Stimulated activated naive CD8-positive, alpha-beta T cell treated with anti-CD3 and anti-CD28 coated beads, Interleukin-15, Interleukin-2, amounts not matched to agents 100 U/mL and 50 U/mL, for 24 hours (primary cell): Measurements from ENCODE around the gene KRTAP4-16.
"Not testable (repeated sequence)": the region's sequence is repeated elsewhere in the genome, so short reads cannot be mapped to it uniquely, and the experiment has no call there.

Experiments
- ATAC-seq: fragments of 150-1000 bp; cut with Tn5 transposase; one replicate; pipeline ENCODE4 v1.10.0; 2021
- DNase-seq: peaks from one replicate; pipeline ENCODE4 v3.0.0; 2021

KRTAP4-16 gene

DNA sequence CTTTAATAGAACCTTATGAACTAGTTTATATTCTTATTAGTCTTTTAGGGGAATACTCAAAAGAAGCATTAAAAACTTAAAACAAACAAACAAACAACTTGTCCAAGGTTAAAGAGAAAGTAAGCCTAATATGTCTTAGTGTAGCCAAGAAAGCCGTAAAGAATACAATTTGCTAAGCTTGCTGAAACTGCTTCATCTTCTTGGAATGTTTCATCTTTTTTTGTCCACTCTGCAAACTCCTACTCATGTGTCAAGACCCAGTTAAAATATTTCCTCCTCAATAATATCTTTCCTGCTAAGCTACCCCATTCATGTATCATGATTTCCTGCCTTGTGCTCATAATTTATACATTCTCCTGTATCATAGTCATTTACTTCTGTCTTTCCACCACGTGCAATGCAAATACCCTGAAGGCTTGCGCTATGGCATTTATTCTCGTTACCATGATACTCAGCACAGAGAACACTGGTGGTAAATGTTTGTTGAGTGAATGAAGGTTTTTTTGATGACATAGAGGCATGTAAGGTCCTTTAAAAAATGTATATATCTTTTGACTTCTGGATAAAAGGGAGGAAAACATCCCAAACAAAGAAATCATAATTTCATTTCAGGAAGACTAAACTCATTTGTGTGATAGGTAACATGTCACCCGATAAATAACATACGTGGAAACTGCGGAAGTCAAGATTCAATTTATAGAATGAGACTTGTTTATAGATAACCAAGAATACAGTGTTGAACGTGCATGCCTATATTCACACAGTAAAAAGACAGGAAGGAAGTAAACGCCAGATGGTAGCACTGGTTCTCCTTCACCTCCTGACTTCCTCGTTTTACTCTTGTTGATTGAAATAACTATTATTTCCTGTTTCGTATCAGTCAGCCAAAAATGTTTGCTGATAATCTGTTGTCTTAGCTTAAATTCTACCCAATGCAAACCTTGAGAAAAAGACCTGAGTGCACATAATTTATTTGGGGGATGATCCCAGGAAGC is 18.0 kb upstream of the KRTAP4-16 start:
- not testable (repeated sequence) for ATAC-seq, DNase-seq

DNA sequence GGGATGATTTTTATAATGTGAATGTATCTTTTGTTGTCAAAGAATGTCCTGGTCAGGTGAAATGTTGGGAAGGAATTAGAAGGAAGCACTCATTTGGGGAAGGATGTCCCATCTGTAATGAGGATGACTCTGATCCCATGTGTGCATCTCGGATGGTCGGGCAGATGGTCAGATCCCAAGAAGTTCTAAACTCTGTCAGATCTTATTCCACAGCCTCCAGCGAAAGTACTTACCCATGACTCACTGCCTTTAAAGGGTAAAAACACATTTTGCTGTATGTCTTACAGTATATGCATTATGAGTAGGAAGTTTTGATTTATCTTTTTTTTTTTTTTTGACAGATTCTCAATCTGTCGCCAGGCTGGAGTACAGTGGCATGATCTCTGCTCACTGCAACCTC is 16.7 kb upstream of the KRTAP4-16 start:
- ATAC-seq (no peak), DNase-seq (no peak)

DNA sequence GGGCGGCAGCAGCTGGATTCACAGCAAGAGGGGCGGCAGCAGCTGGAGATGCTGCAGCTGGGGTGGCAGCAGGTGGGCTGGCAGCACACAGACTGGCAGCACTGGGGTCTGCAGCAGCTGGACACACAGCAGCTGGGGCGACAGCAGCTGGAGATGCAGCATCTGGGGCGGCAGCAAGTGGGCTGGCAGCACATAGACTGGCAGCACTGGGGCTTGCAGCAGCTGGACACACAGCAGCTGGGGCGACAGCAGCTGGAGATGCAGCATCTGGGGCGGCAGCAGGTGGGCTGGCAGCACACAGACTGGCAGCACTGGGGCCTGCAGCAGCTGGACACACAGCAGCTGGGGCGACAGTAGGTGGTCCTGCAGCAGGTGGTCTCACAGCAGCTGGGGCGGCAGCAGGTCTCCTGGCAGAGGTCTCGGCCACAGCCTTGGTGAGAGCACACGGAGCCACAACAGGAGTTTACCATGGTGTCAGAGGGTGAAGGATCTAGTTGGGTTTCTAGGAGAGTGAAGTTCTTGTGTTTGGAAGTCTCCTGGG is 15.9 kb upstream of the KRTAP4-16 start, which contains the start of gene KRTAP4-11:
Gene KRTAP4-11, minus strand, starts transcription at position 528 of the 541 bp plus-strand sequence. Its CDS starts 58 bp downstream, at position 470.
- DNase-seq, ATAC-seq: not testable (repeated sequence)

DNA sequence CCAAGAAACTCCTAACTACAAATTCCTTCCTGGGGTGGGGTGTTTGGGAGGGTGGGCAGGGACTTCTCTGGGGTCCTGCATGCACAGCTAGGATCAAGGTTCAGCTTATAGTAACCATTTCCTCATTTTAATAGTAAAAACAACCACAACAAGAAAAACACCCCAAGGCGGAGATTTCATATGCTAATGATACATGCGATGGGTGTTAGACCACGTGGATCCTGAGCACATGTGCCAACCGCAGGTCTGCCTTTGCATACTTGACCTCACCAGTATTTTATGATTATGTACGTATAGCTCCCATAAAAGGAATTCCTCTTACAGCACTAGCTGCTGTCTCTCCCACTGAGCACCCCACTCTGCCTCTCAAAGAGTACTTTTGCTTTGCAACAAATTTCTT is 14.3 kb upstream of the KRTAP4-16 start:
- ATAC-seq: no peak
- no peak for DNase-seq

DNA sequence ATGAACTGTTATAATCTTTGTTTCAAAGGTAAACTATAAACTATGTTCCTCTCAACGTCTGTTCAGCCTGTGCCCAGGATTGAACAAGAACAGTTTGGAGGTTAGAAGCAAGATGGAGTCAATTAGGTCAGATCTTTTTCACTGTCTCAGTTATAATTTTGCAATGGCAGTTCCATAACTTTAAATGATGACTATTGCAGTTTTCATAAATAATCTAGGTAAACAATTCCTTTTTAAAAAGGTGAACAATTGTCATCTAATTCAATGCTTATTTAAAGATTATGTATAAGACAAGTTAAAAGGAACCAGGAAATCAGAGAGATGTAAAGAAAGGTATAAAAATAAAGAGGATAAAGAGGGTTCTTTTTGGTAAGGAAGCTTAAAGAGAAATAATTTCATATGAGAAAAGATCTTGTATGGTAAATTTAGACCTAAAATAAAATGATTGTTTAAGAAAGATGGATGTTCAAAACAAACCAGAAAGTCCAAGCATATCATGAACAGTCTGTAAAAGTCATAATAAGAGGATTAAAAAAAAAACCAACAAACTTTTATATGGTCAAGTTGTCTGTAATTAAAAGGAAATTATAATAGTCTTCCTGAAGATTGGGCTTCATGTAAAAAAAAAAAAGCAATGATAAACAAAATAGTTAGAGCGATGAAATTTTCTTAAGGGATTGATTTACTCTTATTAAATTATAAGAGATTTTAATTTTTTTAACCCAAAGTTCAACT is 9.3 kb upstream of the KRTAP4-16 start:
- ATAC-seq (no peak), DNase-seq (no peak)

DNA sequence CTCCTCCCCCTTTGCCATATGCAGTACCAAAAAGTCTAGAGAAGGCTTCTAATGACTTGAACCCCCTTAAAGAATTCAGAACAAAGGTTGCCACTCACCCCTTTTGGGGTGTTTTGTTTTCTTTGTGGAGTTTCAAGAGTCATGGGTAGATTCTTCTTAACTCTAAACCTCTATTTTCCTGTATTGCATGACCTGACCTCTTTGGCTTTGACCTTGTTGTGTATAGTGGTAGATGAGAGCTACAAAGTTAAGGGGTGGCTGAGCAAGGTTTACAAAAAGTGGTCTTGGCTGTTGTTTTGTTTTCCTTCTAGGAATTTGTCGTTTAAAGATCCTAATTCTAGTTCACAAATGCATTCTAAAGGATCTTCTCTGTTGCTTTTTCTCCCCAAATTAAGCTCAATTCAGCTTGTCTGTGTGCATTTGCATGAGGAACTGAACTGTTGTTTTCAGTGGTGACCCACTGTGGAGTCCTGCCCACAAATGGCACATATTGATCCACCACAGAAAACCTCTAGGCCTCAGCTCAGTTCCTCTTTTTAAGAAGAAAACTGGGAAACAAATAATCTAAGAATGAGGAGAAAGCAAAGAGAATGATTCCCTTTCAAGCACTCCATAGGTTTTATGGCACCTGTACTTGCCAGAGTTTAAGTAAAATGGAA is 6.8 kb upstream of the KRTAP4-16 start:
- not testable (repeated sequence) for ATAC-seq, DNase-seq

DNA sequence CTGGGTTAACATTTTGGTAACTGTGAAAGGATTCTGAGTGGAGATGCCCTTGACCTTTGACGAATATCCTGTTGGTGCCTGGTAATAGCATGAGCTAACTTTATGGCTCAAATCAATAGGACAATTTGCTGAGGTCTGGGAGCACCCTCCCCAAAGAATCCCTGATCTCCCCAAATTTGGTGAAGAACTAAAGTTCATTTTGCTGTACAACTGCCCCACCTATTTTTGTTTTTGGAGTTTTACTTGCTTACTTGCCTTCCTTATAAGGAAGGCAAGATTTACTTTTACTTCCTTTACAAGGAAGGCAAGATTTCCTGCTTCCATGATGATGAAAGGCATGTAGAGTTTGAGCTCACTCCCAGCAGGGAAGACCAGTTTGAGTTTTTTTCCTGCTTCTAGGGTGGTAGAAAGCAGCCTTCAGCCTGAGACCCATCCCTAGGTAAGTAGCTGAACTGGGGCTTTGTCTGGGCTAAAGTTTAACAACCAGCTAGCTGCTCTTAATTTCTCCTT is 6.0 kb upstream of the KRTAP4-16 start:
- DNase-seq: no peak
- no peak for ATAC-seq

DNA sequence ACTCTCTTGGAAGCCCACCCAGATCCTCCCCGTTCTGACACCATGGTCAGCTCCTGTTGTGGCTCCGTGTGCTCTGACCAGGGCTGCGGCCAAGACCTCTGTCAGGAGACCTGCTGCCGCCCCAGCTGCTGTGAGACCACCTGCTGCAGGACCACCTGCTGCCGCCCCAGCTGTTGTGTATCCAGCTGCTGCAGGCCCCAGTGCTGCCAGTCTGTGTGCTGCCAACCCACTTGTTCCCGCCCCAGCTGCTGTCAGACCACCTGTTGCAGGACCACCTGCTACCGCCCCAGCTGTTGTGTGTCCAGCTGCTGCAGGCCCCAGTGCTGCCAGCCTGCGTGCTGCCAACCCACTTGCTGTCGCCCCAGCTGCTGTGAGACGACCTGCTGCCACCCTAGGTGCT is 3.3 kb upstream of the KRTAP4-16 start, which contains the start of gene KRTAP4-9:
Gene KRTAP4-9, plus strand, starts transcription at position 43 of the 400 bp plus-strand sequence. Its CDS starts 0 bp downstream, at position 43.
- ATAC-seq, DNase-seq: not testable (repeated sequence)

DNA sequence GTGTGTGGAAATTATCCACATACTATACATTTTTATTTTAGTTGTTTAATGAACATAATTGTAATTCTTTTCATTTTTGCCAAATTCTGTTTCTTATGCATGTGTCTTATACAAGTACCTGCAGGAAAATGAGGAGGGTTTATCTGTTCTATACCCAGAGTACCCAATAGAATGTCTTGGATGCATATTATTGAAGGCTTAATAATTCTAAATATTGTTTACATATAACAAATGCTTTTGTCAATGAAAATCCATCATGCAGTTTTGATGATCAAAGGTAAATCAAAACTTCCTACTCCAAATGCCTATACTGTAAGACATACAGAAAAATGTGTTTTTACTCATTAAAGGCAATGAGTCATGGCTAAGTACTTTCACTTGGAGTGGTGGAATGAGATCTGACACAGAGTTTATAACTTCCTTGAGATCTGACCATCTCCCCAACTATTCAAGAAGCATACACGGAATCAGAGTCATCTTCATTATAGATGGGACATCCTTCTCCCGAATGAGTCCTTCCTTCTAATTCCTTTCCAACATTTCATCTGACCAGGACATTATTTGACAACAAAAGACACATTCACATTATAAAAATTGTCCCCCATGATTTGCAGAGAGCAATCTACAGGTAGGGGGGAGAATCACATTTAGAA is 2.5 kb upstream of the KRTAP4-16 start:
- DNase-seq, ATAC-seq: not testable (repeated sequence)

DNA sequence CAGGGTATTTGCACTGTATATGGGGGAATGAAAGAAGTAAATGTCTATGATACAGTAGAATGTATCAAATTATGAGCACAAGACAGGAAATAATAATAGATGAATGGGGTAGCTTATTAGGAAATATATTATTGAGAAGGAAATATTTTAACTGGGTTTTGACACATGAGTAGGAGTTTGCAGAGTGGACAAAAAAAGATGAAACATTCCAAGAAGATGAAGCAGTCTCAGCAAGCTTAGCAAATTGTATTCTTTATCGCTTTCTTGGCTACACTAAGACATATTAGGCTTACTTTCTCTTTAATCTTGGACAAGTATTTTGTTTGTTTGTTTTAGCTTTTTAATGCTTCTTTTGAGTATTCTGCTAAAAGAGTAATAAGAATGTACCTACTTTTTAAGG is 1.9 kb upstream of the KRTAP4-16 start:
- ATAC-seq (no peak), DNase-seq (no peak)

DNA sequence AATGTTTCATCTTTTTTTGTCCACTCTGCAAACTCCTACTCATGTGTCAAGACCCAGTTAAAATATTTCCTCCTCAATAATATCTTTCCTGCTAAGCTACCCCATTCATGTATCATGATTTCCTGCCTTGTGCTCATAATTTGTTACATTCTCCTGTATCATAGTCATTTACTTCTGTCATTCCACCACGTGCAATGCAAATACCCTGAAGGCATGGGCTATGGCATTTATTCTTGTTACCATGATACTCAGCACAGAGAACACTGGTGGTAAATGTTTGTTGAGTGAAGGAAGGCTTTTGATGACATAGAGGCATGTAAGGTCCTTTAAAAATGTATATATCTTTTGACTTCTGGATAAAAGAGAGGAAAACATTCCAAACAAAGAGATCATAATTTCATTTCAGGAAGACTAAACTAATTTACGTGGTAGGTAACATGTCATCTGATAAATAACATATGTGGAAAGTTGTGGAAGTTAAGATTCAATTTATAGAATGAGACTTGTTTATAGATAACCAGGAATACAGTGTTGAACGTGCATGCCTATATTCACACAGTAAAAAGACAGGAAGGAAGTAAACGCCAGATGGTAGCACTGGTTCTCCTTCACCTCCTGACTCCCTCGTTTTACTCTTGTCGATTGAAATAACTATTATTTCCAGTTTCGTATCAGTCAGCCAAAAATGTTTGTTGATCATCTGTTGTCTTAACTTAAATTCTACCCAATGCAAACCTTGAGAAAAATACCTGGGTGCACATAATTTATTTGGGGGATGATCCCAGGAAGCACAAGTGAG is 2.1 kb downstream of the KRTAP4-16 start:
- DNase-seq: not testable (repeated sequence)

DNA sequence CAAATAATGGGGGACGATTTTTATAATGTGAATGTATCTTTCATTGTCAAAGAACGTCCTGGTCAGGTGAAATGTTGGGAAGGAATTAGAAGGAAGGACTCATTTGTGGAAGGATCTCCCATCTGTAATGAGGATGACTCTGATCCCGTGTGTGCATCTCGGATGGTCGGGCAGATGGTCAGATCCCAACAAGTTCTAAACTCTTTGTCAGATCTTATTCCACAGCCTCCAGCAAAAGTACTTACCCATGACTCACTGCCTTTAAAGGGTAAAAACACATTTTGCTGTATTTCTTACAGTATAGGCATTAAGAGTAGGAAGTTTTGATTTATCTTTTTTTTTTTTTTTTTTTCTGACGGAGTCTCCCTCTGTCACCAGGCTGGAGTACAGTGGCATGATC is 3.5 kb downstream of the KRTAP4-16 start:
- ATAC-seq (no peak), DNase-seq (no peak)

More for the DNA sequence above, 2.1 kb downstream of the KRTAP4-16 start:
- not testable (repeated sequence) for ATAC-seq

DNA sequence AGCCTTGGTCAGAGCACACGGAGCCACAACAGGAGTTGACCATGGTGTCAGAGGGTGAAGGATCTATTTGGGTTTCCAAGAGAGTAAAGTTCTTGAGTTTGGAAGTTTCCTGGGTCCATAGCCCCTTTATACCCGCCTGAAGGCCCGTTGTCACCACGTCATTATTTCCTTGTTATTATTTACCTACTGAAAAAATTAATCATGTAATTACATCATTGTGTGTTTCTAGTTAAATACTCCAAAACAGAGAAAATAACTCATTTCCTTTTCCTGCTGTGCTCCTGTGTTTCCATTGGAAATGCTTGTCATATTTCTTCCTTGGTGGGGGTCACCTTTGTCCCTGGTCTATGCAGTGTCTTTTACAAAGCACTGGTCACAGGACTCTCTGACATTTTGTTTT is 4.0 kb downstream of the KRTAP4-16 start, which contains the start of gene KRTAP4-8:
Gene KRTAP4-8, minus strand, starts transcription at position 101 of the 400 bp plus-strand sequence. Its CDS starts 58 bp downstream, at position 43.
- ATAC-seq (no peak), DNase-seq (no peak)

DNA sequence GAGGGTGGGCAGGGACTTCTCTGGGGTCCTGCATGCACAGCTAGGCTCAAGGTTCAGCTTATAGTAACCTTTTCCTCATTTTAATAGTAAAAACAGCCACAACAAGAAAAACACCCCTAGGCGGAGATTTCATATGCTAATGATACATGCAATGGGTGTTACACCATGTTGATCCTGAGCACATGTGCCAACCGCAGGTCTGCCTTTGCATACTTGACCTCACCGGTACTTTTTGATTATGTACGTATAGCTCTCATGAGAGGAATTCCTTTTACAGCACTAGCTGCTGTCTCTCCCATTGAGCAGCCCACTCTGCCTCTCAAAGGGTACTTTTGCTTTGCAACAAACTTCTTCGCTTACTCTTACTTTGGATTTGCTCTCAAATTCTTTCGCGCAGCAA is 6.0 kb downstream of the KRTAP4-16 start:
- ATAC-seq (no peak), DNase-seq (no peak)

DNA sequence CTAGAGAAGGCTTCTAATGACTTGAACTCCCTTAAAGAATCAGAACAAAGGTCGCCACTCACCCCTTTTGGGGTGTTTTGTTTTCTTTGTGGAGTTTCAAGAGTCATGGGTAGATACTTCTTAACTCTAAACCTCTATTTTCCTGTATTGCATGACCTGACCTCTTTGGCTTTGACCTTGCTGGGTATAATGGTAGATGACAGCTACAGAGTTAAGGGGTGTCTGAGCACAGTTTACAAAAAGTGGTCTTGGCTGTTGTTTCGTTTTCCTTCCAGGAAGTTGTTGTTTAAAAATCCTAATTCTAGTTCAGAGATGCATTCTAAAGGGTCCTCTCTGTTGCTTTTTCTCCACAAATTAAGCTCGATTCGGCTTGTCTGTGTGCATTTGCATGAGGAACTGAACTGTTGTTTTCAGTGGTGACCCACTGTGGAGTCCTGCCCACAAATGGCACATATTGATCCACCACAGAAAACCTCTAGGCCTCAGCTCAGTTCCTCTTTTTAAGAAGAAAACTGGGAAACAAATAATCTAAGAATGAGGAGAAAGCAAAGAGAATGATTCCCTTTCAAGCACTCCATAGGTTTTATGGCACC is 13.2 kb downstream of the KRTAP4-16 start:
- ATAC-seq, DNase-seq: not testable (repeated sequence)

DNA sequence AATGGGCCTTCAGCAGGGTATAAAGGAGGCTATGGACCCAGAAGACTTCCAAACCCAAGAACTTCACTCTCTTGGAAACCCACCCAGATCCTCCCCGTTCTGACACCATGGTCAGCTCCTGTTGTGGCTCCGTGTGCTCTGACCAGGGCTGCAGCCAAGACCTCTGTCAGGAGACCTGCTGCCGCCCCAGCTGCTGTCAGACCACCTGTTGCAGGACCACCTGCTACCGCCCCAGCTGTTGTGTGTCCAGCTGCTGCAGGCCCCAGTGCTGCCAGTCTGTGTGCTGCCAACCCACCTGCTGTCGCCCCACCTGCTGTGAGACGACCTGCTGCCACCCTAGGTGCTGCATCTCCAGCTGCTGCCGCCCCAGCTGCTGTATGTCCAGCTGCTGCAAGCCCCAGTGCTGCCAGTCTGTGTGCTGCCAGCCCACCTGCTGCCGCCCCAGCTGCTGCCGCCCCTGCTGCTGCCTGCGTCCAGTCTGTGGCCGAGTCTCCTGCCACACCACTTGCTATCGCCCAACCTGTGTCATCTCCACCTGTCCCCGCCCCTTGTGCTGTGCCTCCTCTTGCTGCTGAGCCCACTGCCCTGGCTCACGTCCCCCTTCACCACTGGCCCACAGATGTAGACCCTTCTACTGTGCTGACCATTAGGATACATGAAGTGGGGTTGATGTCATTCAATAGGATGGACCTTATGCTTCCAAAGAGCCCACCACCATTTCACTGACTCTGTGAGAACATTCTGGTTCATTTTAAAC is 17.7 kb downstream of the KRTAP4-16 start, which contains the start of gene KRTAP4-7:
Gene KRTAP4-7, plus strand, starts transcription at position 51 of the 757 bp plus-strand sequence. Its CDS starts 57 bp downstream, at position 108.
- not testable (repeated sequence) for DNase-seq, ATAC-seq

DNA sequence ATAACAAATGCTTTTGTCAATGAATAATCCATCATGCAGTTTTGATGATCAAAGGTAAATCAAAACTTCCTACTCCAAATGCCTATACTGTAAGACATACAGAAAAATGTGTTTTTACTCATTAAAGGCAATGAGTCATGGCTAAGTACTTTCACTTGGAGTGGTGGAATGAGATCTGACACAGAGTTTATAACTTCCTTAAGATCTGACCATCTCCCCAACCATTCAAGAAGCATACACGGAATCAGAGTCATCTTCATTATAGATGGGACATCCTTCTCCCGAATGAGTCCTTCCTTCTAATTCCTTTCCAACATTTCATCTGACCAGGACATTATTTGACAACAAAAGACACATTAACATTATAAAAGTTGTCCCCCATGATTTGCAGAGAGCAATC is 18.6 kb downstream of the KRTAP4-16 start:
- DNase-seq, ATAC-seq: not testable (repeated sequence)

DNA sequence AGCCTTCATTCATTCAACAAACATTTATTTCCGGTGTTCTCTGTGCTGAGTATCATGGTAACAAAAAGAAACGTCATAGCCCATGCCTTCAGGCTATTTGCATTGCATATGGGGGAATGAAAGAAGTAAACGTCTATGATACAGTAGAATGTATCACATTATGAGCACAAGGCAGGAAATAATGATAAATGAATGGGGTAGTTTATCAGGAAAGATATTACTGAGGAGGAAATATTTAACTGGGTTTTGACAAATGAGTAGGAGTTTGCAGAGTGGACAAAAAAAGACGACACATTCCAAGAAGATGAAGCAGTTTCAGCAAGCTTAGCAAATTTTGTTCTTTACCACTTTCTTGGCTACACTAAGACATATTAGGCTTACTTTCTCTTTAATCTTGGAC is 19.4 kb downstream of the KRTAP4-16 start:
- ATAC-seq (no peak), DNase-seq (no peak)

DNA sequence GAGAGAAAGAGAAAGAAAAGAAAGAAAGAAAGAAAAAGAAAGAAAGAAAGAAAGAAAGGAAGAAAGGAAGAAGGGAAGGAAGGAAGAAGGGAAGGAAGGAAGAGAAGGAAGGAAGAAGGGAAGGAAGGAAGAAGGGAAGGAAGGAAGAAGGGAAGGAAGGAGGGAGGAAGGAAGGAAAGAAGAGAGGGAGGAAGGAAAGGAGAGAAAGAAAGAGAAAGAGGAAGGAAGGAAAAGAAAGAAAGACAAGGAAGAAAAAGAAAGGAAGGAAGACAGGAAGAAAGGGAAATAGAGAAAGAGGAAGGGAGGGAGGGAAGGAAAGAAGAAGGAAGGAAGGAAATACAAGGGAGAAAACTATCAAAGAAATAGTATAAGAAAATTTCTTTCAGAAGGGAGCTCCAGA is 25.2 kb downstream of the KRTAP4-16 start:
- DNase-seq (no peak), ATAC-seq (no peak)
